IMR-90 (cell line): ENCODE measurements around the gene PNPLA1. TPM values are rescaled to one million over a fixed set of nuclear protein-coding genes. Genes with fewer than 3 reads are reported as not detected.

Experiments
- ATAC-seq: fragments of 200-7000 bp; cut with Tn5 transposase; 2 replicates; pipeline ENCODE4 v1.9.1; 2020; ENCODE audit warnings: low read depth, mild to moderate bottlenecking, moderate library complexity
- BruUV-seq: library from RNA; stranded (reverse); fragments of 400-500 nt; replicated peaks from 2 replicates; lab custom pipeline; 2021; lab: Mats Ljungman, UMichigan
- CTCF ChIA-PET: fragments of 300-600 bp; formaldehyde crosslinking; extraction: SDS; loops from one replicate; lab custom pipeline; 2021; ENCODE audit warnings: antibody characterized with exemption; lab: Yijun Ruan, JAX
- POLR2A ChIA-PET: fragments of 300-600 bp; sonication (Branson Sonifier 250); formaldehyde crosslinking; loops from one replicate; lab custom pipeline; 2022; ENCODE audit warnings: antibody characterized with exemption; ENCODE audit not compliant: unreplicated experiment; lab: Charles Lee
- DNase-seq: peaks from one replicate; pipeline ENCODE4 v3.0.0; 2013
- H2AFZ ChIP-seq: replicated peaks from 2 replicates; pipeline ENCODE3; 2013; ENCODE audit warnings: low read length, mild to moderate bottlenecking; ENCODE audit not compliant: poor library complexity
- H2AK5ac ChIP-seq: 2 replicates; pipeline ENCODE4 v1.6.1; 2013; ENCODE audit warnings: low read depth, low read length, inconsistent platforms
- H2AK9ac ChIP-seq: replicated peaks from 2 replicates; pipeline ENCODE3; 2013; ENCODE audit warnings: mild to moderate bottlenecking, low read depth, low read length, moderate library complexity; ENCODE audit not compliant: poor library complexity
- H2BK120ac ChIP-seq: 2 replicates; pipeline ENCODE4 v1.6.1; 2013; ENCODE audit warnings: low read depth, low read length, inconsistent platforms
- H2BK15ac ChIP-seq: 3 replicates; pipeline ENCODE4 v1.6.1; 2013; ENCODE audit warnings: low read depth, low read length, inconsistent platforms
- H2BK20ac ChIP-seq: 2 replicates; pipeline ENCODE4 v1.6.1; 2013; ENCODE audit warnings: low read depth, mild to moderate bottlenecking, inconsistent platforms, low read length, moderate library complexity
- H2BK5ac ChIP-seq: 2 replicates; pipeline ENCODE4 v1.6.1; 2013; ENCODE audit warnings: mild to moderate bottlenecking, low read depth, low read length, inconsistent platforms; ENCODE audit not compliant: poor library complexity, severe bottlenecking
- H3K14ac ChIP-seq: replicated peaks from 2 replicates; pipeline ENCODE4 v1.6.1; 2013; ENCODE audit warnings: low read depth, low read length, inconsistent platforms
- H3K18ac ChIP-seq: 2 replicates; pipeline ENCODE4 v1.6.1; 2013; ENCODE audit warnings: low read depth, low read length, control low read depth
- H3K23ac ChIP-seq: 2 replicates; pipeline ENCODE4 v1.6.1; 2013; ENCODE audit warnings: low read depth, low read length, inconsistent platforms
- H3K27ac ChIP-seq: 2 replicates; pipeline ENCODE4 v1.5.1; 2013; ENCODE audit warnings: mild to moderate bottlenecking, control low read depth, low read length; ENCODE audit not compliant: insufficient read depth
- H3K27me3 ChIP-seq: 2 replicates; pipeline ENCODE4 v1.6.1; 2013; ENCODE audit warnings: low read length; ENCODE audit not compliant: control insufficient read depth, insufficient read depth
- H3K36me3 ChIP-seq: 2 replicates; pipeline ENCODE4 v1.6.1; 2013; ENCODE audit warnings: low read length, mixed read lengths; ENCODE audit not compliant: control insufficient read depth, insufficient read depth
- H3K4ac ChIP-seq: 2 replicates; pipeline ENCODE4 v1.6.1; 2013; ENCODE audit warnings: low read depth, low read length, inconsistent platforms
- H3K4me1 ChIP-seq: 2 replicates; pipeline ENCODE4 v1.6.1; 2013; ENCODE audit warnings: low read length, mixed read lengths; ENCODE audit not compliant: control insufficient read depth, insufficient read depth
- H3K4me2 ChIP-seq: 2 replicates; pipeline ENCODE4 v1.6.1; 2013; ENCODE audit warnings: low read depth, mild to moderate bottlenecking, control low read depth, low read length, moderate library complexity
- H3K4me3 ChIP-seq: 2 replicates; pipeline ENCODE4 v1.5.1; 2013; ENCODE audit warnings: low read depth, mild to moderate bottlenecking, control low read depth, low read length, moderate library complexity; ENCODE audit not compliant: insufficient read depth
- H3K56ac ChIP-seq: 2 replicates; pipeline ENCODE4 v1.6.1; 2013; ENCODE audit warnings: low read length, inconsistent platforms; ENCODE audit not compliant: insufficient read depth; ENCODE audit errors: extremely low read depth
- H3K79me1 ChIP-seq, 2 experiments: 2 replicates each; pipeline ENCODE4 v1.6.1; 2013; ENCODE audit warnings: low read length in 2 of 2, inconsistent platforms in 1 of 2, low read depth in 1 of 2
- H3K9ac ChIP-seq: 2 replicates; pipeline ENCODE4 v1.6.1; 2013; ENCODE audit warnings: low read depth, low read length, control low read depth
- H3K9me1 ChIP-seq: 2 replicates; pipeline ENCODE4 v1.6.1; 2013; ENCODE audit warnings: low read length, inconsistent platforms; ENCODE audit not compliant: insufficient read depth
- H3K9me3 ChIP-seq: 2 replicates; pipeline ENCODE4 v1.6.1; 2013; ENCODE audit warnings: low read length; ENCODE audit not compliant: control insufficient read depth, insufficient read depth
- H4K20me1 ChIP-seq: 2 replicates; pipeline ENCODE4 v1.6.1; 2013; ENCODE audit warnings: low read length, inconsistent platforms; ENCODE audit not compliant: insufficient read depth
- H4K5ac ChIP-seq: 2 replicates; pipeline ENCODE4 v1.6.1; 2013; ENCODE audit warnings: mild to moderate bottlenecking, low read depth, low read length, control low read depth
- H4K8ac ChIP-seq, 2 experiments: 2 replicates each; pipeline ENCODE4 v1.6.1; 2013; ENCODE audit warnings: low read depth in 2 of 2, low read length in 2 of 2, control low read depth in 1 of 2, inconsistent platforms in 1 of 2
- H4K91ac ChIP-seq: 2 replicates; pipeline ENCODE4 v1.6.1; 2013; ENCODE audit warnings: low read depth, low read length, inconsistent platforms; ENCODE audit not compliant: insufficient read depth
- BHLHE40 ChIP-seq: fragments of 150-350 bp; IDR thresholded peaks from 2 replicates; pipeline ENCODE4 v1.6.1; 2016; ENCODE audit warnings: mild to moderate bottlenecking, low read depth, low read length
- CEBPB ChIP-seq: IDR thresholded peaks from 2 replicates; pipeline ENCODE4 v1.6.1; 2012; ENCODE audit warnings: low read depth, low read length, improper control_type of control experiment
- CHD1 ChIP-seq: IDR thresholded peaks from 2 replicates; pipeline ENCODE4 v1.6.1; 2012; ENCODE audit warnings: low read depth, low read length, improper control_type of control experiment
- FOS ChIP-seq: fragments of 150-350 bp; IDR thresholded peaks from 2 replicates; pipeline ENCODE4 v1.6.1; 2016; ENCODE audit warnings: low read depth, low read length
- MAZ ChIP-seq: IDR thresholded peaks from 2 replicates; pipeline ENCODE4 v1.6.1; 2012; ENCODE audit warnings: low read depth, mild to moderate bottlenecking, low read length, improper control_type of control experiment, moderate library complexity, borderline replicate concordance
- MXI1 ChIP-seq: IDR thresholded peaks from 2 replicates; pipeline ENCODE4 v1.6.1; 2012; ENCODE audit warnings: low read depth, mild to moderate bottlenecking, low read length, moderate library complexity, borderline replicate concordance
- NFE2L2 ChIP-seq: fragments of 150-350 bp; IDR thresholded peaks from 2 replicates; pipeline ENCODE4 v1.6.1; 2016; ENCODE audit warnings: low read depth, mild to moderate bottlenecking, low read length
- POLR2A ChIP-seq: IDR thresholded peaks from 2 replicates; pipeline ENCODE4 v1.6.1; 2012; ENCODE audit warnings: mild to moderate bottlenecking, low read depth, low read length
- RAD21 ChIP-seq: IDR thresholded peaks from 2 replicates; pipeline ENCODE4 v1.6.1; 2012; ENCODE audit warnings: low read length, improper control_type of control experiment
- RCOR1 ChIP-seq: IDR thresholded peaks from 2 replicates; pipeline ENCODE4 v1.6.1; 2012; ENCODE audit warnings: mild to moderate bottlenecking, low read length, improper control_type of control experiment; ENCODE audit not compliant: insufficient replicate concordance
- RFX5 ChIP-seq: IDR thresholded peaks from 2 replicates; pipeline ENCODE4 v1.8.0; 2012; ENCODE audit warnings: low read depth, mild to moderate bottlenecking, low read length, moderate library complexity
- SMC3 ChIP-seq: fragments of 150-350 bp; IDR thresholded peaks from 2 replicates; pipeline ENCODE4 v1.6.1; 2016; ENCODE audit warnings: low read depth, mild to moderate bottlenecking, antibody characterized with exemption, low read length, moderate library complexity
- WGBS, 2 experiments: methylation state at CpG; one replicate each; pipeline versions ENCODE4 v1.1.5 to v1.1.7; 2013; ENCODE audit warnings: missing lambda C conversion rate in 2 of 2; ENCODE audit not compliant: insufficient read length in 1 of 2; ENCODE audit errors: extremely low coverage in 2 of 2; 5-methylcytosine and 5-hydroxymethylcytosine counted together
- dilution Hi-C: fragments of 300-500 bp; cut with HindIII; formaldehyde crosslinking; loops from one replicate; pipeline ENCODE4 v1.14.3; 2018; ENCODE audit warnings: low sequenced_read_pairs; ENCODE audit not compliant: unreplicated experiment
- in situ Hi-C: fragments of 300-500 bp; cut with MboI; formaldehyde crosslinking; loops from 3 replicates; pipeline ENCODE4 v1.14.3; 2019; ENCODE audit warnings: low sequenced_read_pairs, inconsistent platforms, mixed read lengths
- intact Hi-C: fragments of 100-400 bp; cut with micrococcal nuclease; formaldehyde crosslinking; loops from 2 replicates; pipeline ENCODE4 v1.10.0; 2022
- polyA plus RNA-seq, 3 experiments: library from polyadenylated mRNA; depleted of rRNA; stranded (reverse); fragments of >200 nt; gene quantifications; 2 replicates each; pipeline ENCODE4 v1.2.3, GENCODE V29; 2012; ENCODE audit warnings: low replicate concordance in 1 of 3
- total RNA-seq: library from RNA; depleted of rRNA; stranded (reverse); fragments of >200 nt; gene quantifications from 2 replicates; pipeline ENCODE4 v1.2.3, GENCODE V29; 2012
- TF ChIP-seq, protein P1 (sequence below): fragments of 150-350 bp; IDR thresholded peaks from 2 replicates; pipeline ENCODE4 v1.6.1; 2016; ENCODE audit warnings: low read depth, mild to moderate bottlenecking, low read length, moderate library complexity, borderline replicate concordance
- TF ChIP-seq, protein P2 (sequence below): fragments of 150-350 bp; IDR thresholded peaks from 2 replicates; pipeline ENCODE4 v1.6.1; 2017; ENCODE audit warnings: mild to moderate bottlenecking, antibody characterized with exemption, low read length, low read depth
- TF ChIP-seq, protein P3 (sequence below): conservative IDR thresholded peaks from 2 replicates; pipeline ENCODE4 v1.5.1; 2012; ENCODE audit warnings: mild to moderate bottlenecking, low read depth, low read length, improper control_type of control experiment

Gene PNPLA1
- total and polyA plus RNA-seq, 2 of the 4 experiments (the other 2 are of a cell fraction) = not detected

DNA sequence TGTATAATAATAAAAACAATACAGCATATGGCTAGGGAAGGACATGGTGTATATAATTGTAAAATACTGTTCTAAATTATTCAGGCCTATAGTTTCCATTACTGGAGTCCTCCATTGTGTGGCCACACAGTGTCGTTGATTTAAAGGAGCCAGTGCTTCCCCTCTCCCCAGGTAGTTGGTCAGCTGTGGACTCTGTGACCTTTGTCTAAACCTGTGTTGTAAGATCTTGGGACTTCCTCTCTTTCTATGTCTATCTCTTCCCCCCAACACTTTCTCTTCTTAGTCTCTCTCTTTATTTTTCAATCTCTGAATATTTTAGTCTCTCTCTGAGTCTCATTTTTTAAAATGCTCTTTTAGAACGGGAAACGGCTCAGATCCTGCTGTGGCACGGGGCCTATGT, 37.7 kb upstream of the PNPLA1 start:
- 0 out of 2 replicates have a peak, but pooled peaks cover 4% of the 10 kb centered on the region for H3K9me1 ChIP-seq
- no peak overlapping the region for H2AK5ac ChIP-seq
- dilution Hi-C loops (no loop called here), in situ Hi-C loops (no loop called here), intact Hi-C loops (no loop called here)
- CTCF ChIA-PET = no interaction called here
- H3K18ac ChIP-seq = no peak overlapping the region
- no peaks in the 10 kb centered on the region for H4K20me1 ChIP-seq
- no peak overlapping the region for H3K4me2 ChIP-seq
- no peak overlapping the region for H3K23ac ChIP-seq
- no peaks in the 10 kb centered on the region for H3K4me1 ChIP-seq
- H4K5ac ChIP-seq = no peak overlapping the region
- no peak overlapping the region for H4K91ac ChIP-seq
- H2BK120ac ChIP-seq = no peak overlapping the region
- POLR2A ChIA-PET = no interaction called here
- H3K36me3 ChIP-seq = peaks cover 48% of the 10 kb centered on the region
- H3K27ac ChIP-seq = no peak overlapping the region
- no peaks in the 10 kb centered on the region for H3K9me3 ChIP-seq
- H3K79me1 ChIP-seq = no peaks in the 10 kb centered on the region
- no peak overlapping the region for H3K14ac ChIP-seq
- ATAC-seq = no peak
- no peak overlapping the region for H3K4me3 ChIP-seq
- no peak overlapping the region for H2BK5ac ChIP-seq
- no peak overlapping the region for H2AFZ ChIP-seq
- no peak overlapping the region for H2BK20ac ChIP-seq
- WGBS, 2 experiments = no CpG with 5 or more reads among the region's 4 CpGs
- TF ChIP-seq NFE2L2 = no peak
- TF ChIP-seq, protein P1, sequence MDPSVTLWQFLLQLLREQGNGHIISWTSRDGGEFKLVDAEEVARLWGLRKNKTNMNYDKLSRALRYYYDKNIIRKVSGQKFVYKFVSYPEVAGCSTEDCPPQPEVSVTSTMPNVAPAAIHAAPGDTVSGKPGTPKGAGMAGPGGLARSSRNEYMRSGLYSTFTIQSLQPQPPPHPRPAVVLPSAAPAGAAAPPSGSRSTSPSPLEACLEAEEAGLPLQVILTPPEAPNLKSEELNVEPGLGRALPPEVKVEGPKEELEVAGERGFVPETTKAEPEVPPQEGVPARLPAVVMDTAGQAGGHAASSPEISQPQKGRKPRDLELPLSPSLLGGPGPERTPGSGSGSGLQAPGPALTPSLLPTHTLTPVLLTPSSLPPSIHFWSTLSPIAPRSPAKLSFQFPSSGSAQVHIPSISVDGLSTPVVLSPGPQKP = no peak
- TF ChIP-seq RFX5 = no peak
- no peak for TF ChIP-seq MXI1
- TF ChIP-seq, protein P2, sequence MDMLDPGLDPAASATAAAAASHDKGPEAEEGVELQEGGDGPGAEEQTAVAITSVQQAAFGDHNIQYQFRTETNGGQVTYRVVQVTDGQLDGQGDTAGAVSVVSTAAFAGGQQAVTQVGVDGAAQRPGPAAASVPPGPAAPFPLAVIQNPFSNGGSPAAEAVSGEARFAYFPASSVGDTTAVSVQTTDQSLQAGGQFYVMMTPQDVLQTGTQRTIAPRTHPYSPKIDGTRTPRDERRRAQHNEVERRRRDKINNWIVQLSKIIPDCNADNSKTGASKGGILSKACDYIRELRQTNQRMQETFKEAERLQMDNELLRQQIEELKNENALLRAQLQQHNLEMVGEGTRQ = no peak
- TF ChIP-seq SMC3 = no peak
- no peak for TF ChIP-seq CHD1
- TF ChIP-seq RAD21 = no peak
- TF ChIP-seq BHLHE40 = no peak
- no peak for TF ChIP-seq MAZ
- TF ChIP-seq RCOR1 = no peak
- TF ChIP-seq POLR2A = no peak
- TF ChIP-seq, protein P3, sequence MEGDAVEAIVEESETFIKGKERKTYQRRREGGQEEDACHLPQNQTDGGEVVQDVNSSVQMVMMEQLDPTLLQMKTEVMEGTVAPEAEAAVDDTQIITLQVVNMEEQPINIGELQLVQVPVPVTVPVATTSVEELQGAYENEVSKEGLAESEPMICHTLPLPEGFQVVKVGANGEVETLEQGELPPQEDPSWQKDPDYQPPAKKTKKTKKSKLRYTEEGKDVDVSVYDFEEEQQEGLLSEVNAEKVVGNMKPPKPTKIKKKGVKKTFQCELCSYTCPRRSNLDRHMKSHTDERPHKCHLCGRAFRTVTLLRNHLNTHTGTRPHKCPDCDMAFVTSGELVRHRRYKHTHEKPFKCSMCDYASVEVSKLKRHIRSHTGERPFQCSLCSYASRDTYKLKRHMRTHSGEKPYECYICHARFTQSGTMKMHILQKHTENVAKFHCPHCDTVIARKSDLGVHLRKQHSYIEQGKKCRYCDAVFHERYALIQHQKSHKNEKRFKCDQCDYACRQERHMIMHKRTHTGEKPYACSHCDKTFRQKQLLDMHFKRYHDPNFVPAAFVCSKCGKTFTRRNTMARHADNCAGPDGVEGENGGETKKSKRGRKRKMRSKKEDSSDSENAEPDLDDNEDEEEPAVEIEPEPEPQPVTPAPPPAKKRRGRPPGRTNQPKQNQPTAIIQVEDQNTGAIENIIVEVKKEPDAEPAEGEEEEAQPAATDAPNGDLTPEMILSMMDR = no peak
- TF ChIP-seq CEBPB = no peak
- no peak for TF ChIP-seq FOS
- H3K27me3 ChIP-seq = no peaks in the 10 kb centered on the region
- no peak for DNase-seq
- H2BK15ac ChIP-seq = no peak overlapping the region
- no peak overlapping the region for H2AK9ac ChIP-seq
- H3K4ac ChIP-seq = no peak overlapping the region
- H3K56ac ChIP-seq = no peak overlapping the region
- TSS peak; percentile 84 for BruUV-seq
- H4K8ac ChIP-seq = no peak overlapping the region
- no peak overlapping the region for H3K9ac ChIP-seq
